Nucleus accumbens (tissue), 56 donors: ENCODE results near the gene CACNA2D2.

Experiments used
- DNase-seq, 56 donors: peaks; one replicate each; lab custom pipeline; 2025; lab: John Stamatoyannopoulos, UW

CACNA2D2 gene

GRCh38 chr3:50354186-50354764 lies 149.2 kb downstream of the CACNA2D2 start:
- DNase-seq = no peak

GRCh38 chr3:50353245-50354004 lies 150.0 kb downstream of the CACNA2D2 start:
- DNase-seq = no peak

GRCh38 chr3:50352781-50353180 lies 150.7 kb downstream of the CACNA2D2 start:
- no peak for DNase-seq

DNA sequence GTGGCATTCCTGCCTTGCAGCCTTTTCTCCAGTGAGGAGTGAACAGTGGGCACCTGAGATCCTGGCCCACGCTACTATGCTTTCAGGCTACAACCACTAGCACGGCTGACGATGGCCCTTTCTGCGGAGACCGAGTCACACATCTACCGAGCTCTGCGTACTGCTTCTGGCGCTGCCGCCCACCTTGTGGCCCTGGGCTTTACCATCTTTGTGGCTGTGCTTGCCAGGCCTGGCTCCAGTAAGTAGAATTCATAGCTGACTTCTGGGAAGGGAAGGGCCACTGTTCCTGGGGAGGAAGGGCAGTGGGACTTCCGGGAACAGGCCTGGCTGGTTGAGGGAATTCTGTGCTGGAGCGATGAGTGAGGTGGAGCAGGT lies 152.1 kb downstream of the CACNA2D2 start:
- DNase-seq = no peak

- DNase-seq = peak; percentile 86 to 99 (median 97)
Observed at GRCh38 chr3:50350527-50351322, 152.7 kb downstream of the CACNA2D2 start, which contains the start of the genes CYB561D2 and NPRL2. Gene CYB561D2 (plus strand): TSS chr3:50350862. CDS start chr3:50351434, 572 bp downstream. Gene NPRL2 (minus strand): TSS chr3:50350775. CDS start chr3:50350652, 123 bp downstream.

DNA sequence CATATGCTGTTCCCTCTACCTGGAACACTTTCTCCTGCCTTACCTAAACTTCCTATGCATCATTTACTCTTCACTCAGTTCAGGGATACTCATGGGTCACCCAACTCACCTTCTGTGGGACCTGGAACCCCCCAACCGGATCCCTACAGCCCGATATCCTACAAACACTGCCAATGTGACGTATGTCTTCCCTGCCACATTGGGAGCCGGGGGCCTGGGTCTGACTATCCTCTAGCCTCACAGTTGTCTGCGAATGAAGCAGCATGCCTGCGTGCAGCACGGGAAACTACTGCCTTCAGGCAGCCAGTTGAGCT lies 153.3 kb downstream of the CACNA2D2 start:
- DNase-seq = peak in 1 of 56 donors; percentile 49

- peak in 38 of 56 donors; percentile 13 to 78 (median 36) for DNase-seq
Observed at GRCh38 chr3:50347187-50347813, 156.1 kb downstream of the CACNA2D2 start.

GRCh38 chr3:50345586-50346234 lies 157.7 kb downstream of the CACNA2D2 start, which contains the start of gene ZMYND10:
Gene ZMYND10 (minus strand): TSS chr3:50345732. CDS start chr3:50345579, 153 bp downstream.
- DNase-seq = peak in 34 of 56 donors; percentile 5 to 74 (median 33)

DNA sequence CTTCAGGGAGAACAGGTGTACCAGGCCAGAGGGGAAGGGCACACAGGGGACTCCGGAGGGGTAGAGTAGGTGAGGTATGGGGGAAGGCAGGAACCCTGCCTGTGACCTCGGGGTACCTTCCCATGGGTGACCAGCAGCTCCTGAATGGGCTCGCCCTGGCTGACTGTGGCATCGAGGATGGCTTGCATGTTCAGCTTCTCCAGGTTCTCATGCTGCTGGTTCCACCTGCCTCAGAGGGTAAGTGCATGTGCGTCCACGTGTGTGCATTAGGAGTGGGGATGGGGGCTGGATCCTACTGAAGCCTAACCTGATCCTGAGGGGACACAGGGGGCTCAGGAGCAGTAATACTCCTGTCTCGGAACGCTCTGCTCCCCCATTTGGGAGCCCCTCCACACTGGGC lies 158.4 kb downstream of the CACNA2D2 start:
- DNase-seq = no peak

- DNase-seq = no peak
Observed at GRCh38 chr3:50342813-50343633, 160.4 kb downstream of the CACNA2D2 start.

DNA sequence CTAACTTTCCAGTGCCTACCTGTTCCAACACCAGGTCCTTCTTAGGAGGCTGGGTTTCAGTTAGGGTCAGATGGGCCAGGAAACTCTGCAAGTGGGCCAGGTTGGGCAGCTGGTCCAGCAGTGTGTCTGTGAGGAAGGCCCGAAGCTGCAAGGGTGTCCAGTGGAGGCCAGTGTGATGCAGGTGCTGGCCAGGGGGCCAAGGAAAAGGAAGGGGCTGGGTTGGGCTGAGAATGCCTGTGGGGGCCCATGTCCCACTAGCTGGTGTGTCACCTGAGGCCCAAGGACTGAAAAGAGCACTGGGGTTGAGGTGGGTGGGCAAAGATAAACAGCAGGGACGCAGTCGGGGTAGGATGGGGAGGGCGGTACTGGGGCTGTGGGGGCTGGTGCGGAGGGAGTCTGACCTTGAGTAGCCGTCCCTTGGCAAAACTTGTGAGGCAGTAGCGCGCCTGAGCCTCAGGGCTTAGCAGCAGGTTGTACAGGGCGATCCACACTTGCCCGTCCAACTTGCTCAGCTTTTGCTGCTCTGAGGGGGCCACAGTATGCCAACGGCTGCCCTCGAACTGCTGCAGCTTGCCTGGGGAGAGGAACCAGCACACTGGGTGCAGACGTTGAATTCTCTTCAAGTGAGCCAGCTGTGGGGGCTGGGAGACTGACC lies 161.3 kb downstream of the CACNA2D2 start:
- DNase-seq = no peak

DNA sequence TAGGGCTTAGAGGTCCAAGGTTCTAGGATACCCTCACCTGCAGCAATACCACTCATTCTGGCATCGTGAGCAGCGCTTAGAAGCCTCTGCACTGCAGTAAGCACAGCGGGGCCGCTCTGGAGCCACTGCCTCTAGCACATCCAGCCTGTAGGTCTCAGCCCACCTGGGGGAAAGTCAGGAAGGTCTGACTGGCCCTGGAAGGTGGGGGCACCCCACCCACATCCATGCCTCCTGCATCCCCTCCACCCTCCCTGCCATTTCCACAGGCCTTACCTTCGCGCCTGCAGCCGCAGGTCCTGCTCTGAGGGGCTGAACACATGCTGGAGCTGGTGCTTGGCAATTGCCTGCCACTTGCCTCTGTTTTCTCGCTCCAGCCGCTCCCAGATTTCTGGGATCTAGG lies 161.9 kb downstream of the CACNA2D2 start:
- no peak for DNase-seq

DNA sequence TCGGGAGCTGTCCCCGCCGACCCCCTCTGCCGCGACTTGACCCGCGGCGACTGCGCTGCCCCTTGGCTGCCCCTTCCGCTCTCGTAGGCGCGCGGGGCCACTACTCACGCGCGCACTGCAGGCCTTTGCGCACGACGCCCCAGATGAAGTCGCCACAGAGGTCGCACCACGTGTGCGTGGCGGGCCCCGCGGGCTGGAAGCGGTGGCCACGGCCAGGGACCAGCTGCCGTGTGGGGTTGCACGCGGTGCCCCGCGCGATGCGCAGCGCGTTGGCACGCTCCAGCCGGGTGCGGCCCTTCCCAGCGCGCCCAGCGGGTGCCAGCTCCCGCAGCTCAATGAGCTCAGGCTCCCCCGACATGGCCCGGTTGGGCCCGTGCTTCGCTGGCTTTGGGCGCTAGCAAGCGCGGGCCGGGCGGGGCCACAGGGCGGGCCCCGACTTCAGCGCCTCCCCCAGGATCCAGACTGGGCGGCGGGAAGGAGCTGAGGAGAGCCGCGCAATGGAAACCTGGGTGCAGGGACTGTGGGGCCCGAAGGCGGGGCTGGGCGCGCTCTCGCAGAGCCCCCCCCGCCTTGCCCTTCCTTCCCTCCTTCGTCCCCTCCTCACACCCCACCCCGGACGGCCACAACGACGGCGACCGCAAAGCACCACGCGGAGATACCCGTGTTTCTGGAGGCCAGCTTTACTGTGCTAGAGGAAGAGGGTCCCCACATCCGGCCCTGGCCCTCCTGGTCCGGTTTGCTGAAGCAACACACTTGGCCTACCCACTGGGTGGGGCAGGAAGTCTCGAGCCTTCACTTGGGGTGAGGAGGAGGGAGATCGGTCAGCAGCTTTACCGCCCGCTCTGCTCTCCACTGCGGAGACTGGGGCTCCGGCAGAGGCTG lies 162.7 kb downstream of the CACNA2D2 start, which contains the start of gene RASSF1:
Gene RASSF1, minus strand, starts transcription at position 389 of the 882 bp plus-strand sequence. Its CDS starts 31 bp downstream, at position 358.
- DNase-seq = peak in 2 of 56 donors; percentile 17 to 21

GRCh38 chr3:50340147-50340447 lies 163.3 kb downstream of the CACNA2D2 start:
- no peak for DNase-seq

GRCh38 chr3:50339485-50340146 lies 163.8 kb downstream of the CACNA2D2 start:
- DNase-seq = no peak

DNA sequence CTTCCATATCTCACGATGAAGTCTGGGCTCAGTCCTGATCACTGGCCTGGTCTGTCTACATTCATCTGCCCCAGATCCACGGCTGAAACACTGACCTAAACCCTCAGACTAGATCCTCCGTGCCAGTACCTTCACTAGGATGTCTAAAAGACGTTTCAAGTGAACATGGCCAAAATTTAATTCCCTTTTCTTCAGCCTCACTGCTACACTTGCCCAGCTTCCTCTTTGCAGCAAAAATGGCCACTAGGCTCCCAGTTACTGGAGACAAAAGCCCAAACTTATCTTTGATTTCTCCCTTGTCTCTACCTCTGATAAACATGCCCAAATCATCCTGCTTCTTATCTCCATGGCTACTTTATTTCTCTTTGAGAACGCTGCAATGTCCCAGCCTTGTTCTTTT lies 164.5 kb downstream of the CACNA2D2 start:
- DNase-seq = no peak

DNA sequence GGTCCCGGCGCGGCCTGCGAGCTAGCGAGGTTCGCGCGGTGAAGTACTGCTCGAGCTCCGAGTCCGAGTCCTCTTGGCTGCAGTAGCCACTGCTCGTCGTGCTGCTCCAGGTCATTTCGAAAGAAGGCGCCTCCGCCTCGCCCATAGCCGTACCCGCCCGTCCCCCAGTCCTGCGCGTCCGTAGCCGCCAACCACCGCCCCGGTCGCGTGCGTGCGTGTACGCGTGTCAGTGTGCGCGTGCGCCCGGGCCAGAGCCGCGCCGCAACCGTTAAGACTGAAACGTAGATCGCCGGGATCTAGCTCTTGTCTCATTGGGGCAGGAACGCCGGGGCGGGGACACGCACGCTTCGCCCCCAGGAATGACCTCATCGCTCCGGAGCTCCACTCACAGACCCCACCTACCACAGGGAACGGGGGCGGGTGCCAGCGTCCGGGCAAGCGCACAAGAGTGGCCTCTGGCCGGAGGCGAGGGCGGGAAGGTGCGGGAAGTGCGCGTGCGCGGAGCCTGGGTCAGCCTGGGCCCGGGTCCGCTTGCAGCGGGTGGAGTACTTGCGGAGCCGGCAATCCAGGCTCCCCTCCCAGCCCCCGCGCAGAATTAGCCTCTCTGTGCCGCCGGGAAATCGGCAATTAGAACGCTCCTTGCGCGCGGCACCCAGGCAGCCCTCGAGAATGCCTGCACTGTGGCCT lies 166.1 kb downstream of the CACNA2D2 start:
- peak; percentile 85 to 99 (median 96) for DNase-seq
